HUES6 (cell line): Measurements from ENCODE around the gene PBX1.

Experiments
- H3K27ac ChIP-seq: 2 replicates; pipeline ENCODE4 v1.7.0; 2013; ENCODE audit warnings: low read depth, mild to moderate bottlenecking, low read length, inconsistent platforms
- H3K27me3 ChIP-seq: 2 replicates; pipeline ENCODE4 v1.6.1; 2013; ENCODE audit warnings: low read length; ENCODE audit not compliant: control insufficient read depth, insufficient read depth
- H3K36me3 ChIP-seq: 2 replicates; pipeline ENCODE4 v1.6.1; 2013; ENCODE audit warnings: low read length; ENCODE audit not compliant: control insufficient read depth, insufficient read depth
- H3K4me1 ChIP-seq: 2 replicates; pipeline ENCODE4 v1.6.1; 2013; ENCODE audit warnings: low read length; ENCODE audit not compliant: control insufficient read depth, insufficient read depth
- H3K4me3 ChIP-seq: 2 replicates; pipeline ENCODE4 v1.5.1; 2013; ENCODE audit warnings: low read depth, low read length
- H3K9ac ChIP-seq: one replicate; pipeline ENCODE4 v1.6.1; 2013; ENCODE audit warnings: mild to moderate bottlenecking, low read length
- H3K9me3 ChIP-seq: 2 replicates; pipeline ENCODE4 v1.6.1; 2013; ENCODE audit warnings: low read depth, low read length; ENCODE audit not compliant: control insufficient read depth, insufficient read depth

Gene PBX1

DNA sequence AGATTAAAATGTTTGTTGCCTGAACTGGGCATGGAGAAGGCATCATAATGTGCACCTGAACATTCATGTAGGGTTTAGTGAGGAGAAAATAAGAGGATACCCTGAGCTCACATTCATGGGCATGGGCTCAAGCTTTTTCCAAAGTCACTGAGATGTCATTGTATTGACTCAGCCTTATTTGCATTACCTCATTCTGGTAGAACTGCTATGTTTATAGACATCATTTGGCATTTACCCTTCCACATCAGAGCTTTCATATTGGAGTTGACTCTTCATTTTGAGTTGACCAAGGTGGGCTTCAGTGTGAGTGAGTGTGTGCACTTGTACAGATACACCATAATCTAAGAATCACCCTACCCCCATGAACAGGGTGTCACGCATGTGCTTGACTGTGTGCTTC, 143.2 kb downstream of the PBX1 start:
- Histone ChIP-seq H3K27me3 (no peaks in the 10 kb centered on the region), H3K4me1 (peaks cover 38% of the 10 kb centered on the region), H3K9ac (no peak overlapping the region), H3K9me3 (no peaks in the 10 kb centered on the region), H3K27ac (no peak overlapping the region), H3K4me3 (no peak overlapping the region), H3K36me3 (no peaks in the 10 kb centered on the region)

DNA sequence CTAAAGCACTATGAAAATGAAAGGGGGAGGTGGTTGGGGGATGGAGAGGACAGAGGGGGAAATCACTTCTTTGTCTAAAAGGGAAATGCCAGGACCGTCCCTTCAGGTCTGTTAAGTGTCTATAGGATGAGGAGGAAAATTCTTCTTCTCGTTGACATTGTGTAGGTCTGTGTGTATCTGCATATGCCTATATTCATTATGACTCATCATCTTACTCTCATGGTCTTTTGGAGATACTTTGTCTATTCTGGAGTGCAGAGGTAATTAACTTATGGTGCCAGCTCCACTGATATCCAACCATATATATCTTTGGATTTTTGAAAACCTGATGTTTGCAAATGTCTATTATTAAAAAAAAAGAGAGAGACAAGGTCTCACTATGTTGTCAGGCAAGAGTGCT, 143.7 kb downstream of the PBX1 start:
- no peaks in the 10 kb centered on the region for H3K36me3 ChIP-seq
- H3K27me3 ChIP-seq = no peaks in the 10 kb centered on the region
- H3K4me1 ChIP-seq = peaks cover 42% of the 10 kb centered on the region
- H3K9me3 ChIP-seq = no peaks in the 10 kb centered on the region
- no peak overlapping the region for H3K4me3 ChIP-seq
- H3K27ac ChIP-seq = no peak overlapping the region
- H3K9ac ChIP-seq = no peak overlapping the region

DNA sequence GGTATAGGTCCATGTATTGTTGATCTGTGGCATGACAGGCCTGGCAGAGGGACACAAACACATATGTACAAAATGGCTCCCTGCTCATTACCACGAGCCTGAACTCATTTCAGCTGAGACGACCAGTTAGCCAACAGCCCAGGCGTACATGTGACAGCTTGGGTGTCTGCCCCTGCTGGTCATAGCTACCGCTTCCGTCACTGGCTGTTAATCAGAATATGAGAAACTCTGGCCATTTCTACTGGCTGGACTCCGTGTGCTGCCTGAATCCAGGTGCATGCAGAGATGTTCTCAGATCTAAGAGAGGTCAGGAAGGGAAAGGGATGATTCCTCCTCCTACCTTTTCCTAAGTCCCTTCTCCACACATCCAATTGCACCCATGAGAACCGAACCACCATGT, 144.5 kb downstream of the PBX1 start:
- no peaks in the 10 kb centered on the region for H3K9me3 ChIP-seq
- H3K4me3 ChIP-seq = no peak overlapping the region
- H3K27ac ChIP-seq = no peak overlapping the region
- H3K9ac ChIP-seq = no peak overlapping the region
- H3K4me1 ChIP-seq = peaks cover 46% of the 10 kb centered on the region
- no peaks in the 10 kb centered on the region for H3K36me3 ChIP-seq
- no peaks in the 10 kb centered on the region for H3K27me3 ChIP-seq

DNA sequence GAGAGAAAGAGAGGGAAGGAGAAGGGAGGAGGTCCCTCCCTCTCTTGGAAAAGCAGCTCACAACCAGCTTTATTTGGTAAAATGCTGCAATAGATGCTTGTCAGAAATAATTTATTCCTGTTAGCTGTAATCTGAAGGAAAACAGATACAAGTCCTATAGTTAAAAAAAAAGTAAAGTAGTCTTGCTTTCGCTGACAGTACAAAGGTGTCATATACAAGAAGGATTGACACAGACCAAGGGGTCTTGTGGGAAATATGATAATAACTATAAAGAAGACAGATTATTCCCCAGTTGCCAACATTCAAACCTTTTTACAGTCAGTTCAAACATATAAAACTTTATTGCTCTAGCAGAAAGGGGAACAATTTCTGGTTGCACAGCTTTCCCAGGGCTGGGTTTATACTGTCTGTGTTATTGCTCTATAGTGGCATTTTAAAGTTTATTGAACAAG, 145.0 kb downstream of the PBX1 start:
- no peak overlapping the region for H3K27ac ChIP-seq
- no peaks in the 10 kb centered on the region for H3K27me3 ChIP-seq
- H3K9me3 ChIP-seq = no peaks in the 10 kb centered on the region
- H3K36me3 ChIP-seq = 0 out of 2 replicates have a peak, but pooled peaks cover 3% of the 10 kb centered on the region
- peaks cover 46% of the 10 kb centered on the region for H3K4me1 ChIP-seq
- no peak overlapping the region for H3K9ac ChIP-seq
- no peak overlapping the region for H3K4me3 ChIP-seq

DNA sequence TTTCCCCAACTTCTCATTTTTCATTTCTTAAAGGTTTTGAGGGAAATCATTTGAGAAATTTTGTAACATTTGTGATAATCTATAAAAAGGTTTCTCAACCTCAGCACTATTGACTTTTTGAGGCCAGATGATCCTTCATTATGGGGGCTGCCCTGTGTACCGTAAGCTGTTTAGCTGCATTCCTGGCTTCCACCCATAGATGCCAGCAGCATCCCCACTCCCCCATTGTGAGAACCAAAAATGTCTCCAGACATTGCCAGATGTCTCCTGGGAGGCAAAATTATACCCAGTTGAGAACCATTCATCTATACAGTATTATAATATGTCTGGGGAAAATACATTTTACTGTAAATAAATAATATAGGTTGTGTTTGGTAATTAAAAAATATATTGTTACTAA, 146.0 kb downstream of the PBX1 start:
- Histone ChIP-seq H3K36me3 (0 out of 2 replicates have a peak, but pooled peaks cover 3% of the 10 kb centered on the region), H3K9me3 (no peaks in the 10 kb centered on the region), H3K9ac (no peak overlapping the region), H3K4me1 (peaks cover 45% of the 10 kb centered on the region), H3K27ac (no peak overlapping the region), H3K4me3 (no peak overlapping the region), H3K27me3 (no peaks in the 10 kb centered on the region)

DNA sequence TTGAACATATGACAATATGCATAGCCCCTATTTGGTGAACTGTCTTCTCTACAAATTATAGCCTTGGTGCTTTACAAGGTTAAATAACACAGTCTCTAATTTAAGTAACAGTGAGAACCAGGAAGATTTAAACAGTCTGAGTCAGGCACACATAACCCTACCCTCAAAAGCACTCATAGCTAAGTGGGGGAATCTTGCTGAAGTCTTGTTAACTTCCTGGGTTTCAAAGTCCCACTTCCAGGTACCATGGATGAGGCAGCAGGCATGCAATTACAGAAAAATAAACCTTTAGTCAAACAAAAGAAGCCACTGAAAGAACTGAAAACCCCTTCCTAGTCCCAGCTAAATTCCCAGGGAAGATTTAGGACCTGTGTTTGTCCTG, 147.6 kb downstream of the PBX1 start:
- peaks cover 41% of the 10 kb centered on the region for H3K4me1 ChIP-seq
- H3K4me3 ChIP-seq = no peak overlapping the region
- no peak overlapping the region for H3K9ac ChIP-seq

DNA sequence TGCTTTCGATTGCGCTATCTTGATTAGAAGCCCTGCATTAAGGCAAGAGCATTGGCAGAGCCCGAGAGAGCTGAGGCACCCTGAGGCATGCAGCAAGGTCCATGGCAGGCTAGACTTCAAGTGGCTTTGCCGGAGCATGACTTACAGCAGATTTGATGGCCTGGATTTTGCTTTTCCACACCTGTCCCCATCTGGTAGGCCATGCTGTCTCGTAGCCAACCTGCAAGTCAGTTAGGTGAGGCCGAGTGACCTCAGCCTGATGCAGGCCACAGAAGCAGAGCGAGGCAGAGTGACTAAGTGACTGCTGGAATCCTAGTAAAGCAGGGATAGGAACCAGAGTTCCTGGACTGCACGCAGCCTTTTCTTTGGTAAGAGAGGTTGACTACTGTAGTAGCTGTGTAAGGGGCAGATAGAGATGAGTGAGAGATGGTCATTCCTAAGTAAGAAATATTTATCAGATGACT, 148.9 kb downstream of the PBX1 start:
- Histone ChIP-seq H3K4me3 (no peak overlapping the region), H3K27ac (no peak overlapping the region), H3K27me3 (no peaks in the 10 kb centered on the region)

More for the DNA sequence above, 147.6 kb downstream of the PBX1 start:
- H3K27ac ChIP-seq = no peak overlapping the region
- H3K27me3 ChIP-seq = no peaks in the 10 kb centered on the region
- H3K36me3 ChIP-seq = 0 out of 2 replicates have a peak, but pooled peaks cover 3% of the 10 kb centered on the region
- no peaks in the 10 kb centered on the region for H3K9me3 ChIP-seq

DNA sequence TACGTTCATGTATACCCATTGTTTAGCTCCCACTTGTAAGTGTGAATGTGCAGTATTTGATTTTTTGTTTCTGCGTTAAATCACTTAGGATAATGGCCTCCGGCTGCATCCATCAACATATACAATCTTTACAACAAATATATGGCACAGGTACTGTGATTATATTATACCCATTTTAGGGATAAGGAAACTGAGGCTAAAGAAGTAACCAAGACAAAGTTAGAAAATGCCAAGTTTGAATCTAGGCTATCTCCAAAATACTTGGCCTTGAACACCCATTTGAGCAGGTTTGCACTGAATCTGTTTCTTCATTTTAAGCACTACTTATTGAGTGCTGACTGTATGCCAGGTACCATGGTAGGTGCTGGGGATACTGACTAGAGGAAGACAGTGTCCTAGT, 149.6 kb downstream of the PBX1 start:
- Histone ChIP-seq H3K4me1 (peaks cover 49% of the 10 kb centered on the region), H3K9me3 (no peaks in the 10 kb centered on the region), H3K4me3 (no peak overlapping the region), H3K9ac (no peak overlapping the region), H3K36me3 (0 out of 2 replicates have a peak, but pooled peaks cover 3% of the 10 kb centered on the region), H3K27me3 (no peaks in the 10 kb centered on the region), H3K27ac (no peak overlapping the region)

More for the DNA sequence above, 148.9 kb downstream of the PBX1 start:
- Histone ChIP-seq H3K4me1 (peaks cover 49% of the 10 kb centered on the region), H3K9me3 (no peaks in the 10 kb centered on the region), H3K9ac (no peak overlapping the region), H3K36me3 (0 out of 2 replicates have a peak, but pooled peaks cover 3% of the 10 kb centered on the region)

DNA sequence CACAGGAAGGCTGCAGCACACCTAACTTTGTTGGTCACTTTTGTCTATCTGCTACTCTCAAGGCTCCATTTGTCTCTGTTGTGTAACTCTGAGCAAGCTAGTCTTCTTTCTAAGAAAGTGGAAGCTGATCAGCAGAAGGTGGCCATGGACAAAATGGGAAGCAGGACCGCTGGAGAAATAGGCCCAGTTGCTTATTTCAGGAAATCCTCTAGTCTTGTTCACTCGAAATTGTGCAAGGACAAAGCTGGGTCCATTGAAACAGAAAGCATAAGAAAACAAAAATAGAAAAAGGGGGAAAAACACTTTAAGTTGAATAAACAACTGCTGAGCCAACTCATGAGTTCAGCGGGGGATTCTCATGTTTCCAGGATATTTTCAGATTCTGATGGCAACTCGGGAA, 150.1 kb downstream of the PBX1 start:
- Histone ChIP-seq H3K9ac (no peak overlapping the region), H3K4me3 (no peak overlapping the region), H3K27me3 (no peaks in the 10 kb centered on the region), H3K9me3 (no peaks in the 10 kb centered on the region), H3K27ac (no peak overlapping the region), H3K4me1 (peaks cover 46% of the 10 kb centered on the region), H3K36me3 (0 out of 2 replicates have a peak, but pooled peaks cover 3% of the 10 kb centered on the region)

DNA sequence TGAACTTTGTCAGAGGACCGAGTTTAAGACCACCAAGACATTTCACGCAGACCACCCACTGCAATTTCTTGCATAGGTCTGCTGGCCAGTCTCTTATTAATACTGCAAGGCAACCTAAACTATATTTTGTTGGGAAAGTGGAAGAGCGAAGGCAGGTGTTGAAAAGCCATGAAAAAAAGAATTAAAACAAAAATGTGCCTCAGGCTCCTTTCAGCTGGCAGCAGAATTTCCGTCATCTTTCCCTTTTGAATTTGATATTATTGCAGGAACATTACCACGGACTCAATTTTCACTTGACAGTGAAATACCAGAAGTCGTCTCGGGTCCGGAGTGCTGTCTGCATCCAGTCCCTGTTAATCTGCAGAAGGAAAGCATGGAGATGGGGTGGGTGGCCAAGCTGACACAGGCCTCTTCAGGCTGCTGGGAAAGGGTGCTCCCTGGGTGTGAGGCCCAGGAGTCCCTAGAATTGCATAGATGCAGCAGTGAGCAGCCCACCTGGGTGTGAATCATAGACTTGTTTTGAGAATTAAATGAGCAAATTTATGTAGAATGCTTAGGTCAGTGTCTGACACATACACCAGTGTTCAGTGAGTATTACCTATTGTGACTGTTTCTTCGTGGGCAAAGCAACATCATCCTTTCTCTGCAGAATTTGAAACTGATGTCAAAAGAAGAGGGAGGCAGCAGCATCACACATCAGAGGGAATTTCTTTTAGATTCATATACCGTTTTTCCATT, 150.7 kb downstream of the PBX1 start:
- H3K27me3 ChIP-seq = no peaks in the 10 kb centered on the region
- H3K9me3 ChIP-seq = no peaks in the 10 kb centered on the region
- H3K36me3 ChIP-seq = 0 out of 2 replicates have a peak, but pooled peaks cover 3% of the 10 kb centered on the region
- H3K4me3 ChIP-seq = no peak overlapping the region
- H3K9ac ChIP-seq = no peak overlapping the region
- H3K27ac ChIP-seq = no peak overlapping the region
- H3K4me1 ChIP-seq = peaks cover 46% of the 10 kb centered on the region

DNA sequence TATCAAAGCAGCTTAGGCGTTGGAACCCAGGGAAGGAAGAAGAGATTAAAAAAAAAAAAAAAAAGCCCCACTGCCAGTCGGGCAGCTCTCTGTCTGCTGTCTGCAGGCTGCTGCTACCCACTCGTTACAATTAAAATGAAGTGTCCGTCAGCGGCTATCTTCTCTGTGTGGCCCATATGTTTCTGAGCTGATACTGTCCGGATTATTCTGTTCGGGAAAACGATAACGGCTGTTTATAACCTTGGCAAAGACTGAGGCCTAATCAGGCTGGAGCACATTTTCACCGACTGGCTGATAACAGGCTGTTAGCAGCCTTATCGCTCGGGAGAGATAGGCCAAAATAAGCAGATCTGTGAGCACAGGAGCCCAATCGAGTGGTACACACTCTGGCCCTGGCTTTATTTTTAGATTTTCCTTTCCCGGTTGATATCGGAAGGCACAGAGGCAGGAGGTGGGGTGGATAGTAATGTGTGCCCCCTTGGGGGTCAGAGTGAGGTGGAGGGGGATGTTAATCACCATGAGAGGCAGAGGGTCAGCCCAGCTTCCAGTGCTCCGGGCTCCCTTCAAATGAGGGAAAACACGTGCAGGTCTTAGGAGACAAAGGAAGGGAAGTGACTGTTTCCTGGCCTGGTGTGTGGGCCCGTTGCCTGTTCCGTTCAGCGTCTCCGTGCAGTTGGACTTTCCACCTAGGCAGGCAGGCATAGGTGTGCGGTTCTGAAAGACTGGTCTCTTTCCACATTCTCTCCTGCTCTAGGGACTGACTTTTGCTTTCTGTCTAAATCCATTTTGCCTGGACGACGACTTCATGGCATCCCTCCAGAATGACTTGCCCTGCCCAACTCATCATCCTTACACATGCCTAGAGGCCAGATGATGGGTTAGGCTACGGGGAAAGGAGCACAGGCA, 153.4 kb downstream of the PBX1 start:
- Histone ChIP-seq H3K4me1 (peaks cover 31% of the 10 kb centered on the region), H3K9ac (peak overlapping the region; percentile 30), H3K36me3 (0 out of 2 replicates have a peak, but pooled peaks cover 3% of the 10 kb centered on the region), H3K9me3 (no peaks in the 10 kb centered on the region), H3K27ac (no peak overlapping the region), H3K27me3 (no peaks in the 10 kb centered on the region), H3K4me3 (no peak overlapping the region)
